K562 (cell line): Measurements from ENCODE around the gene PRRG4. TPM values are rescaled to one million over a fixed set of nuclear protein-coding genes. Genes with fewer than 3 reads are reported as not detected.
"Not testable (repeated sequence)": the region's sequence is repeated elsewhere in the genome, so short reads cannot be mapped to it uniquely, and the experiment has no call there.

Experiments used
- ATAC-seq: fragments of 200-7000 bp; cut with Tn5 transposase; 3 replicates; pipeline ENCODE4 v1.9.1; 2020; ENCODE audit warnings: moderate library complexity
- BruUV-seq: library from RNA; stranded (reverse); fragments of 400-500 nt; replicated peaks from 2 replicates; lab custom pipeline; 2021; lab: Mats Ljungman, UMichigan
- CTCF ChIA-PET: fragments of 300-600 bp; formaldehyde crosslinking; extraction: SDS; loops from one replicate; lab custom pipeline; 2021; ENCODE audit warnings: low intra/inter-chr PET ratio; lab: Yijun Ruan, JAX
- POLR2A ChIA-PET: fragments of 300-600, 350-650 bp; sonication (Branson Sonifier 250); formaldehyde crosslinking; extraction: SDS; loops from one replicate; lab custom pipeline; 2021; ENCODE audit warnings: antibody characterized with exemption, inconsistent platforms; lab: Yijun Ruan, JAX
- DNase-seq, 4 experiments: peaks; one replicate each; pipeline versions ENCODE4 v3.0.0 to v3.0.0-alpha.2; 2011 to 2018; ENCODE audit warnings: low spot score in 3 of 4, mixed read lengths in 3 of 4; ENCODE audit errors: extremely low read depth in 1 of 4
- FAIRE-seq: peaks from 2 replicates; lab custom pipeline; 2011; peaks lifted over from hg19 to GRCh38; lab: Jason Lieb, UNC
- H2AFZ ChIP-seq: 2 replicates; pipeline ENCODE4 v1.6.0; 2011; ENCODE audit warnings: low read depth, low read length, control low read depth, inconsistent platforms
- H3K27ac ChIP-seq: fragments of 200-600 bp; 3 replicates; pipeline ENCODE4 v1.8.0; 2011; ENCODE audit warnings: low read depth, mild to moderate bottlenecking, control low read depth, inconsistent platforms, low read length, moderate library complexity, mixed read lengths; ENCODE audit errors: extremely low read depth
- H3K27me3 ChIP-seq, 2 experiments: fragments of 300-600 bp in 1 of 2; 2 replicates in 1 of 2; 3 replicates in 1 of 2; pipeline versions ENCODE4 v1.6.0 to v1.8.0; 2011; ENCODE audit warnings: inconsistent platforms in 2 of 2, low read length in 2 of 2, mild to moderate bottlenecking in 1 of 2, mixed read lengths in 1 of 2, moderate library complexity in 1 of 2; ENCODE audit not compliant: control insufficient read depth in 2 of 2, insufficient read depth in 2 of 2
- H3K36me3 ChIP-seq: fragments of 300-600 bp; 3 replicates; pipeline ENCODE4 v1.8.0; 2011; ENCODE audit warnings: mild to moderate bottlenecking, low read length, inconsistent platforms; ENCODE audit not compliant: control insufficient read depth, insufficient read depth
- H3K4me1 ChIP-seq, 2 experiments: fragments of 200-600 bp in 1 of 2; replicated peaks in 1 of 2; 2 replicates in 1 of 2; 3 replicates in 1 of 2; pipeline versions ENCODE4 v1.5.1 to v1.8.0; 2011; ENCODE audit warnings: inconsistent platforms in 2 of 2, low read length in 2 of 2, mild to moderate bottlenecking in 1 of 2, mixed read lengths in 1 of 2, moderate library complexity in 1 of 2; ENCODE audit not compliant: control insufficient read depth in 2 of 2, insufficient read depth in 2 of 2
- H3K4me2 ChIP-seq: 2 replicates; pipeline ENCODE4 v1.6.1; 2011; ENCODE audit warnings: low read length, control low read depth, inconsistent platforms, mixed read lengths; ENCODE audit not compliant: insufficient read depth
- H3K4me3 ChIP-seq: fragments of 200-600 bp; sonication (generic), shearing (Covaris generic); 2 replicates; pipeline ENCODE4 v1.5.1; 2016; ENCODE audit warnings: control low read depth, inconsistent platforms
- H3K79me2 ChIP-seq: fragments of 200-600 bp; 3 replicates; pipeline ENCODE4 v1.8.0; 2011; ENCODE audit warnings: low read length, inconsistent platforms; ENCODE audit not compliant: control insufficient read depth, insufficient read depth
- H3K9ac ChIP-seq, 2 experiments: 2 replicates each; pipeline versions ENCODE4 v1.6.0 to v1.6.1; 2011; ENCODE audit warnings: low read depth in 2 of 2, low read length in 2 of 2, control low read depth in 1 of 2, inconsistent platforms in 1 of 2, mild to moderate bottlenecking in 1 of 2, mixed read lengths in 1 of 2; ENCODE audit not compliant: insufficient read depth in 1 of 2
- H3K9me1 ChIP-seq: one replicate; pipeline ENCODE4 v1.6.0; 2011; ENCODE audit warnings: inconsistent platforms, mild to moderate bottlenecking, low read length, moderate library complexity; ENCODE audit not compliant: control insufficient read depth, insufficient read depth
- H3K9me3 ChIP-seq: replicated peaks from 2 replicates; pipeline ENCODE4 v1.5.1; 2011; ENCODE audit warnings: low read depth, low read length, inconsistent platforms; ENCODE audit not compliant: control insufficient read depth, insufficient read depth
- H4K20me1 ChIP-seq: replicated peaks from 2 replicates; pipeline ENCODE4 v1.6.1; 2011; ENCODE audit warnings: low read length, inconsistent platforms, mixed read lengths; ENCODE audit not compliant: control insufficient read depth, insufficient read depth
- CBX2 ChIP-seq: fragments of 200-600 bp; sonication (generic); IDR thresholded peaks from one replicate; pipeline ENCODE4 v1.6.1; 2012; ENCODE audit warnings: mild to moderate bottlenecking, low read length, inconsistent platforms; ENCODE audit not compliant: insufficient read depth, poor library complexity, severe bottlenecking
- CEBPB ChIP-seq: fragments of 450-650 bp; IDR thresholded peaks from 2 replicates; pipeline ENCODE4 v1.6.1; 2016; ENCODE audit warnings: missing genetic modification characterization, missing compliant biosample characterization
- CEBPG ChIP-seq, 3 experiments: fragments of 200-800 bp in 1 of 3; sonication (Bioruptor generic) in 1 of 3; sonication (generic) in 1 of 3; formaldehyde crosslinking in 1 of 3; IDR thresholded peaks in 2 of 3; conservative IDR thresholded peaks in 1 of 3; 2 replicates each; pipeline versions ENCODE4 v1.6.1 to v1.8.0; 2016 to 2022; ENCODE audit warnings: missing compliant biosample characterization in 2 of 3, missing genetic modification characterization in 2 of 3, mild to moderate bottlenecking in 1 of 3, missing genetic modification reagents in 1 of 3
- LCOR ChIP-seq: sonication (generic); formaldehyde crosslinking; IDR thresholded peaks from 2 replicates; pipeline ENCODE4 v1.8.0; 2022; ENCODE audit warnings: mild to moderate bottlenecking, missing genetic modification reagents
- PHTF2 ChIP-seq: fragments of 250-450 bp; sonication (Bioruptor Pico); IDR thresholded peaks from 2 replicates; pipeline ENCODE4 v1.5.0; 2021; ENCODE audit warnings: mild to moderate bottlenecking
- PYGO2 ChIP-seq: fragments of 450-650 bp; IDR thresholded peaks from 2 replicates; pipeline ENCODE4 v1.6.1; 2016; ENCODE audit warnings: mild to moderate bottlenecking, missing genetic modification characterization, moderate library complexity, missing compliant biosample characterization
- SMARCC2 ChIP-seq: fragments of 450-650 bp; IDR thresholded peaks from 2 replicates; pipeline ENCODE4 v1.6.1; 2017; ENCODE audit warnings: antibody characterized with exemption, moderate library complexity, mild to moderate bottlenecking, low read depth
- TEAD2 ChIP-seq: fragments of 450-650 bp; IDR thresholded peaks from 2 replicates; pipeline ENCODE4 v1.6.1; 2016; ENCODE audit warnings: missing genetic modification characterization, control low read depth, missing compliant biosample characterization
- ZKSCAN3 ChIP-seq: fragments of 250-450 bp; sonication (Bioruptor Pico); IDR thresholded peaks from 2 replicates; pipeline ENCODE4 v1.4.0; 2020
- ZNF76 ChIP-seq: fragments of 250-450 bp; sonication (Bioruptor Pico); IDR thresholded peaks from 2 replicates; pipeline ENCODE4 v1.4.0; 2020; ENCODE audit warnings: mild to moderate bottlenecking, moderate library complexity, borderline replicate concordance
- WGBS: fragments of 100-300 bp; shearing (Covaris generic); methylation state at CpG from one replicate; pipeline ENCODE4 v1.1.6; 2016; ENCODE audit warnings: low coverage, mixed read lengths; ENCODE audit not compliant: insufficient coverage; ENCODE audit errors: missing lambda C conversion rate; 5-methylcytosine and 5-hydroxymethylcytosine counted together
- in situ Hi-C: fragments of 300-500 bp; cut with MboI; formaldehyde crosslinking; loops from 4 replicates; pipeline ENCODE4 v1.15.0; 2018; ENCODE audit warnings: inconsistent platforms, mixed read lengths
- intact Hi-C: fragments of 100-400 bp; cut with micrococcal nuclease; formaldehyde crosslinking; loops from 2 replicates; pipeline ENCODE4 v1.14.2; 2022
- polyA plus RNA-seq, 8 experiments: library from polyadenylated mRNA; depleted of rRNA in 4 of 8; stranded (reverse) in 5 of 8; unstranded in 3 of 8; fragments of >200 nt; fragmentation: Nextera tagmentation in 2 of 8; fragmentation: Illumina TruSeq in 1 of 8; extraction: Ambion mirVana in 2 of 8; extraction: Trizol in 1 of 8; gene quantifications; 2 replicates each; pipeline versions ENCODE4 v1.2.1 to v1.2.3, GENCODE V29; 2011 to 2014; ENCODE audit warnings: inconsistent platforms in 1 of 8, missing spikeins in 1 of 8
- total RNA-seq, 7 experiments: library from RNA; depleted of rRNA in 6 of 7; stranded (reverse); fragments of >200 nt in 6 of 7; fragmentation: Illumina TruSeq in 2 of 7; extraction: Trizol in 2 of 7; gene quantifications; 2 replicates each; pipeline versions ENCODE4 v1.2.1 to v1.2.3, GENCODE V29; 2011 to 2021; ENCODE audit warnings: low replicate concordance in 1 of 7
- TF ChIP-seq, protein P1 (sequence below): fragments of 450-650 bp; IDR thresholded peaks from 2 replicates; pipeline ENCODE4 v1.6.1; 2016; ENCODE audit warnings: missing biosample characterization, missing genetic modification characterization

Gene PRRG4
- total and polyA plus RNA-seq, 9 of the 15 experiments (the other 6 are each of a cell fraction or from before 2014, with no cell fraction given) = not detected

DNA sequence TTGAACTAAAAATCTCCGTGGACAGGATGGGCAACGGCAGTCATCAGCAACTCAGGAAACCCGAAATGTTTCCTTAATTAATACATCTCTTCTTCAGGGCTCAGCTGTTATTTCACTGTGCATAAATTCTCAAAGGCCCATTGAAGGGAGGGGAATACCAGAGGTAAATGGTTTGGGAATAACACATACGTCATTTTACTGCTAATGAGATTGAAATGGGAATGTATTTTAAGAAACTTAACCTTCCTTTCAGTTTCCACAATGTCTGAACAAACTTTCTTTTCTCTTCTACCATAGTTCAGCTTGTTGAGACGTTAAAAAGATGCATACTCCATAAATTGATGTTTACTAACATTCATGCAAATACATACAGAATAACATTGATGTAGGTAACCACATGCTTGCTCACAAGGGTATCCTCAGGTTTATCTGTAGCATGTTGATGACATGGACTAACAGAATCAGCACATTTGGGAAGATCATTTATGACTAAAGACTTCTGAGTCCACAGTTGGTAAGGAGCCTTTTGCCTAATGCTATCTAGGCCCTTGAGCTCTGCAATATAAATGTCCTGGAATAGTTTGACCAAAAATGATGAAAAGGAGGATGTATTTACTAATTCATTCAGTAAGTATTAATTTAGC lies 7.7 kb upstream of the PRRG4 start (continued):
- TF ChIP-seq PHTF2 (CRISPR knock-in tag) (no peak), TEAD2 (no peak), CBX2 (no peak), PYGO2 (no peak), LCOR (CRISPR knock-in tag) (no peak), SMARCC2 (no peak), ZKSCAN3 (CRISPR knock-in tag) (no peak), ZNF76 (CRISPR knock-in tag) (no peak)
- TF ChIP-seq, protein P1, sequence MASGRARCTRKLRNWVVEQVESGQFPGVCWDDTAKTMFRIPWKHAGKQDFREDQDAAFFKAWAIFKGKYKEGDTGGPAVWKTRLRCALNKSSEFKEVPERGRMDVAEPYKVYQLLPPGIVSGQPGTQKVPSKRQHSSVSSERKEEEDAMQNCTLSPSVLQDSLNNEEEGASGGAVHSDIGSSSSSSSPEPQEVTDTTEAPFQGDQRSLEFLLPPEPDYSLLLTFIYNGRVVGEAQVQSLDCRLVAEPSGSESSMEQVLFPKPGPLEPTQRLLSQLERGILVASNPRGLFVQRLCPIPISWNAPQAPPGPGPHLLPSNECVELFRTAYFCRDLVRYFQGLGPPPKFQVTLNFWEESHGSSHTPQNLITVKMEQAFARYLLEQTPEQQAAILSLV (tag) = no peak
- TF ChIP-seq, all 486 proteins: peak for 0

DNA sequence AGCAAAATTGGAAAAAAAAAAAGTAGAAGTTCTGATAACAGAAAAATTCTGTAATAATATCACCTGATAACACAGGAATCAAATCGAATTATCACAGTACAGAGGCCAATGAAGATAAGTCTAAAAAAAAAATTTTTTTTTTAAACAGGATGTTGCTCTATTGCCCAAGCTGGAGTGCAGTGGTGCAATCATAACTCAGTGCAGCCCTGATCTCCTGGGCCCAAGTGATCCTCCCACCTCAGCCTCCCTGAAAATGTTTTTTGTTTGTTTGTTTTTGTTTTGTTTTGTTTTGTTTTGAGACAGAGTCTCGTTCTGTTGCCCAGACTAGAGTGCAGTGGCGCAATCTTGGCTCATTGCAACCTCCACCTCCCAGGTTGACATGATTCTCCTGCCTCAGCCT lies 6.1 kb upstream of the PRRG4 start:
- ATAC-seq; H3K9me3 ChIP-seq; H3K4me2 ChIP-seq; CTCF ChIA-PET; FAIRE-seq; BruUV-seq; H3K36me3 ChIP-seq; H3K9me1 ChIP-seq; H4K20me1 ChIP-seq; H3K4me3 ChIP-seq; in situ Hi-C loops; H3K79me2 ChIP-seq; H3K4me1 ChIP-seq; DNase-seq; H3K9ac ChIP-seq; POLR2A ChIA-PET; H3K27ac ChIP-seq; intact Hi-C loops; H2AFZ ChIP-seq; TF ChIP-seq CEBPG (CRISPR knock-in tag; IDR thresholded peaks at IDR 0.05): not testable (repeated sequence)
- peaks cover 4 to 11% of the 10 kb centered on the region in 2 experiments; a peak in 2 of 5 replicates for H3K27me3 ChIP-seq
- TF ChIP-seq CEBPG (tag; conservative IDR thresholded peaks at IDR 0.05 in 1 of 2, IDR thresholded peaks at IDR 0.05 in 1 of 2) = 0 out of 4 replicates have a peak, but pooled peaks of 1 of the 2 experiments have one; percentile 20
- peak; percentile 35; the same call in 1 of the 2 replicates for TF ChIP-seq CEBPB (tag)
- 0% methylated on average over 3 of the region's 3 CpGs for WGBS
